Keratinocyte (primary cell): Measurements from ENCODE around the gene IL1RAP.

ENCODE experiments used
- EZH2 ChIP-seq: IDR thresholded peaks from one replicate; pipeline ENCODE4 v1.6.1; 2012; ENCODE audit warnings: inconsistent platforms, mild to moderate bottlenecking, low read length, moderate library complexity
- TF ChIP-seq, protein P1 (sequence below), 3 experiments: IDR thresholded peaks in 1 of 3; conservative IDR thresholded peaks in 1 of 3; optimal IDR thresholded peaks in 1 of 3; 2 replicates in 2 of 3; 3 replicates in 1 of 3; pipeline versions ENCODE3 to v1.5.1; 2011; ENCODE audit warnings: low read length in 3 of 3, mild to moderate bottlenecking in 3 of 3, moderate library complexity in 2 of 3, control low read depth in 1 of 3, inconsistent platforms in 1 of 3; ENCODE audit not compliant: insufficient read depth in 2 of 3; ENCODE audit errors: extremely low read depth in 1 of 3

DNA sequence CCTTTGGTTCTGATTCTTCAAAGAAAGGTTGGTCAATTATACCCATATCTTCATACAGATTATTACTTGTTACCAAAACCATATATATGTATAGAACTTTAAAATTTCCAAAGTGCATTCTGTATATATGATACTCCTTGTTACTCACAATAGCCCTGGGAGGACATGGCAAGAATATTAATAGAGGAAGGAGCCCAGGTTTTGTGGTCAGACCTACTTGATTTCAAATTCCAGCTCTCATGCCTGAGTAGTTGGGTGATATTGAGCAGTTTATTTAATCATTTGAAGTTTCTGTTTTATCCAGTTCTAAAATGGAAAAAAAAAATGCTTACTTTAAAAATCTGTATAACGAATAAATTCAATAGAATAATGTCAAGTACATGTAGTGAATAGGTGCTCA is 2.5 kb downstream of the IL1RAP start:
- TF ChIP-seq, protein P1, sequence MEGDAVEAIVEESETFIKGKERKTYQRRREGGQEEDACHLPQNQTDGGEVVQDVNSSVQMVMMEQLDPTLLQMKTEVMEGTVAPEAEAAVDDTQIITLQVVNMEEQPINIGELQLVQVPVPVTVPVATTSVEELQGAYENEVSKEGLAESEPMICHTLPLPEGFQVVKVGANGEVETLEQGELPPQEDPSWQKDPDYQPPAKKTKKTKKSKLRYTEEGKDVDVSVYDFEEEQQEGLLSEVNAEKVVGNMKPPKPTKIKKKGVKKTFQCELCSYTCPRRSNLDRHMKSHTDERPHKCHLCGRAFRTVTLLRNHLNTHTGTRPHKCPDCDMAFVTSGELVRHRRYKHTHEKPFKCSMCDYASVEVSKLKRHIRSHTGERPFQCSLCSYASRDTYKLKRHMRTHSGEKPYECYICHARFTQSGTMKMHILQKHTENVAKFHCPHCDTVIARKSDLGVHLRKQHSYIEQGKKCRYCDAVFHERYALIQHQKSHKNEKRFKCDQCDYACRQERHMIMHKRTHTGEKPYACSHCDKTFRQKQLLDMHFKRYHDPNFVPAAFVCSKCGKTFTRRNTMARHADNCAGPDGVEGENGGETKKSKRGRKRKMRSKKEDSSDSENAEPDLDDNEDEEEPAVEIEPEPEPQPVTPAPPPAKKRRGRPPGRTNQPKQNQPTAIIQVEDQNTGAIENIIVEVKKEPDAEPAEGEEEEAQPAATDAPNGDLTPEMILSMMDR (optimal IDR thresholded peaks at IDR 0.05 in 1 of 3, IDR thresholded peaks at IDR 0.05 in 1 of 3, conservative IDR thresholded peaks at IDR 0.05 in 1 of 3; ENCODE audit: extremely low read depth in 1 of 3, insufficient read depth in 2 of 3, low read length in 3 of 3) = no peak
- no peak for TF ChIP-seq EZH2
